ENCODE results near the gene TSC1.

DNA sequence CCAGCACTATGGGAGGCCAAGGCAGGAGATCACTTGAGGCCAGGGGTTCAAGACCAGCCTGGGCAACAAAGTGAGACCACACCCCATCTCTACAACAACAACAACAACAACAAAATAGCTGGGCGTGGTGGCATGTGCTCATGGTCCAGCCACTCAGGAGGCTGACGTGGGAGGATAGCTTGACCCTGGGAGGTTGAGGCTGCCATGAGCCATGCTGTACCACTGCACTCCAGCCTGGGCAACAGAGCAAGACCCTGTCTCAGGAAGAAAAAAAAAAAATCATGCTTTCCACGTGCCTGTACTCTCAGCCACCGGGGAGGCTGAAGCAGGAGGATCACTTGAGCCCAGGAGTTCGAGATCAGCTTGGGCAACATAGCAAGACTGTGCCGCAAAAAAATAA is 29.5 kb downstream of the TSC1 start:
- TF ChIP-seq, protein P1, sequence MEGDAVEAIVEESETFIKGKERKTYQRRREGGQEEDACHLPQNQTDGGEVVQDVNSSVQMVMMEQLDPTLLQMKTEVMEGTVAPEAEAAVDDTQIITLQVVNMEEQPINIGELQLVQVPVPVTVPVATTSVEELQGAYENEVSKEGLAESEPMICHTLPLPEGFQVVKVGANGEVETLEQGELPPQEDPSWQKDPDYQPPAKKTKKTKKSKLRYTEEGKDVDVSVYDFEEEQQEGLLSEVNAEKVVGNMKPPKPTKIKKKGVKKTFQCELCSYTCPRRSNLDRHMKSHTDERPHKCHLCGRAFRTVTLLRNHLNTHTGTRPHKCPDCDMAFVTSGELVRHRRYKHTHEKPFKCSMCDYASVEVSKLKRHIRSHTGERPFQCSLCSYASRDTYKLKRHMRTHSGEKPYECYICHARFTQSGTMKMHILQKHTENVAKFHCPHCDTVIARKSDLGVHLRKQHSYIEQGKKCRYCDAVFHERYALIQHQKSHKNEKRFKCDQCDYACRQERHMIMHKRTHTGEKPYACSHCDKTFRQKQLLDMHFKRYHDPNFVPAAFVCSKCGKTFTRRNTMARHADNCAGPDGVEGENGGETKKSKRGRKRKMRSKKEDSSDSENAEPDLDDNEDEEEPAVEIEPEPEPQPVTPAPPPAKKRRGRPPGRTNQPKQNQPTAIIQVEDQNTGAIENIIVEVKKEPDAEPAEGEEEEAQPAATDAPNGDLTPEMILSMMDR (IDR thresholded peaks at IDR 0.05), result no peak
- TF ChIP-seq POLR2A (IDR thresholded peaks at IDR 0.05), result no peak
